SKM-1 (cell line): Measurements from ENCODE around the gene MYLK3.

ENCODE experiments used
- DNase-seq: peaks from one replicate; lab custom pipeline; 2025; ENCODE audit not compliant: unreplicated experiment; lab: John Stamatoyannopoulos, UW

MYLK3 gene

GRCh38 chr16:46728806-46729205 is 19.3 kb downstream of the MYLK3 start:
- no peak for DNase-seq

GRCh38 chr16:46727630-46728029 is 20.5 kb downstream of the MYLK3 start:
- DNase-seq = no peak

GRCh38 chr16:46727184-46727583 is 21.0 kb downstream of the MYLK3 start:
- no peak for DNase-seq

GRCh38 chr16:46721885-46722284 is 26.3 kb downstream of the MYLK3 start:
- DNase-seq = no peak

GRCh38 chr16:46720619-46721018 is 27.5 kb downstream of the MYLK3 start:
- no peak for DNase-seq

GRCh38 chr16:46719528-46719927 is 28.6 kb downstream of the MYLK3 start:
- no peak for DNase-seq

- no peak for DNase-seq
Observed at GRCh38 chr16:46718214-46718613, 29.9 kb downstream of the MYLK3 start.

GRCh38 chr16:46717692-46718091 is 30.5 kb downstream of the MYLK3 start:
- DNase-seq = no peak

GRCh38 chr16:46715769-46716305 is 32.3 kb downstream of the MYLK3 start:
- DNase-seq = no peak

- DNase-seq = no peak
Observed at GRCh38 chr16:46714797-46715591, 33.1 kb downstream of the MYLK3 start.

- DNase-seq = no peak
Observed at GRCh38 chr16:46713634-46714033, 34.5 kb downstream of the MYLK3 start.

GRCh38 chr16:46712911-46713310 is 35.2 kb downstream of the MYLK3 start:
- DNase-seq = peak; percentile 27

GRCh38 chr16:46711106-46712058 is 36.8 kb downstream of the MYLK3 start:
- peak; percentile 12 for DNase-seq

GRCh38 chr16:46709469-46710005 is 38.6 kb downstream of the MYLK3 start:
- DNase-seq = no peak

GRCh38 chr16:46706642-46707041 is 41.5 kb downstream of the MYLK3 start:
- DNase-seq = no peak

GRCh38 chr16:46702030-46702429 is 46.1 kb downstream of the MYLK3 start:
- no peak for DNase-seq

GRCh38 chr16:46701615-46702014 is 46.5 kb downstream of the MYLK3 start:
- no peak for DNase-seq

GRCh38 chr16:46700048-46700447 is 48.1 kb downstream of the MYLK3 start:
- DNase-seq = no peak

- no peak for DNase-seq
Observed at GRCh38 chr16:46696957-46697356, 51.2 kb downstream of the MYLK3 start.

GRCh38 chr16:46695937-46696336 is 52.2 kb downstream of the MYLK3 start:
- no peak for DNase-seq

- no peak for DNase-seq
Observed at GRCh38 chr16:46693598-46693997, 54.5 kb downstream of the MYLK3 start.
